Stimulated activated CD8-positive, alpha-beta memory T cell treated with anti-CD3 and anti-CD28 coated beads, Interleukin-12 subunit alpha, Interleukin-12 subunit beta, amount 100 ng/mL, for 4 hours (primary cell): ENCODE data around the gene TMEM178B.
"Not testable (repeated sequence)": the region's sequence is repeated elsewhere in the genome, so short reads cannot be mapped to it uniquely, and the experiment has no call there.

Source experiments
- DNase-seq: peaks from one replicate; pipeline ENCODE4 v3.0.0-alpha.2; 2020; ENCODE audit warnings: low read depth

Gene TMEM178B

DNA sequence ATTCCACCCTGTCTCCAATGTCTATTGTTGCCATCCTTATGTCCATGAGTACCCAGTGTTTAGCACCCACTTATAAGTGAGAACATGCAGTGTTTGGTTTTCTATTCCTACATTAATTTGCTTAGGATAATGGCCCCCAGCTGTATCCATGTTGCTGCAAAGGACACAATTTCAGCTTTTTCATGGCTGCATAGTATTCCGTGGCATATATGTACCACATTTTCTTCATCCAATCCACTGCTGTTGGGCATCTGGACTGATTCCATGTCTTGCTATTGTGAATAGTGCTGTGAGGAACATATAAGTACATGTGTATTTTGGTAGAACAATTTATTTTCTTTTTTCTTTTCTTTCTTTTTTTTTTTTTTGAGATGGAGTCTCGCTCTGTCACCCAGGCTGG lies 68.2 kb downstream of the TMEM178B start:
- no peak for DNase-seq

DNA sequence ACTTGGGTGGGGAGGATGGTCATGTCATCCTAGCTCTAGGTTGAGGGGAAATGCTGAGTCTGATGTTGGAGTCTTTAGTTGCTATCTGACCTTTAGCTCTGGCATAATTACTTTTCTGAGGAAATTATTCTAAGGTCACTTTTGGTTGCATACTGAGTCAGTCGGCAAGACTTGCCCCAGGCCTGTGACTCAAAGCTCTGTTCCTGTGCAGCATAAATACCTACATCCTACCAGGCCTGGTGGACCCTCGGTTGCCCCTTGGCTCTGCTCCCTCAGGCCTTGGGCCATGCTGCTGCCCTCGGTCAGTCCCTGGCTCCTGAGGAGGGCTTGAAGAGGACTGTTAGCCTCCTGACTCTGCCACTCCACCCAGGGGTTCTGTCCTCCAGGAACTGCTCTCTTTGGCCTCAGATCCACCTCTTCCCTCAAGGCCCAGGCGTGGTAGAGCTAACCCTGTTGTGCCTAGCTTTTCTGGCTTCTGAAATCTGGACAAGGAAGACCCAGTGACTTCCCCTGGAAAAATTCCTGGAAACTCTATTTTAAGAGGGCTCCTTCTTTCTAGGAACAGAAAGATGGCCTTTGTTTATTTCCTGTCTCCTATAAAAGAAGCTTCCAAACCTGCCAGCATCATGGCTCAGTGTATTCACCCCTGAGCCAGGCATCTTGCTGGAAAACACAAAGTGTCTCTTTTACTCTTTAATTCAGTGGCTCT lies 71.2 kb downstream of the TMEM178B start:
- no peak for DNase-seq

DNA sequence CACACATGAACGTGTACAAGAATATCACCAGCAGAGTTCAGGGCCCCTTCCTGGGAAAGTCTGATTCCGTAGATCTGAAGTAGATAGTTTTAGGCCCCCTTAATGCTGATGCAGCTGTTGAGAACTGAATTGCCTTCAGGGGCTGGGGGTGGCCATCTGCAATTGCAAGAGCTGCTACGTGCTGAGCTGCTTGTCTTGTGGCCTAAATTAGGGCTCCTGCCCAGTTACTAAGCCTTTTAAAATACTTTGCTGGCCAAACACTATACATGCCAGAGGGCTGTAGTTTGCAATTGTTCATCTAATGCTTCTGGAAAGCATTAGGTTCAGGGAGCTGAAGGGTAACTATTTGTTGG lies 71.7 kb downstream of the TMEM178B start:
- no peak for DNase-seq

DNA sequence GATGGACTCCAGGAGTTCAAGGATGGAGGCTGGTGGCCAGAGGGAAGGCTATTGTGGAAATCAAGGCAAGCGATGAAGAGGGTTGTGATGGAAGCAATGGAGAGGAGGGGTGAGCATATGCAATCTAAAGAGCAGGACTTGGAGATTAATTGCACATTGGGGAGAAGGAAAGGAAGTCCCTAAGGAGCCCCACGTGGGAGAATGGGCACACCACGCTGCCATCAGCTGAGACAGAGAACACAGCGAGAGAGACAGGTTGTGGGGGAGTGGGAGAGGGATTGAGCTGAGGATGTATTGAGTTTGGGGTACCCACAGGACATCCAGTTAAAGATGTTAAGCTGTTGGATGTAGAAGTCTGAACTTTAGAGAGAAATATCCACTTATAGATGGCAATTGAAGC lies 73.6 kb downstream of the TMEM178B start:
- no peak for DNase-seq

DNA sequence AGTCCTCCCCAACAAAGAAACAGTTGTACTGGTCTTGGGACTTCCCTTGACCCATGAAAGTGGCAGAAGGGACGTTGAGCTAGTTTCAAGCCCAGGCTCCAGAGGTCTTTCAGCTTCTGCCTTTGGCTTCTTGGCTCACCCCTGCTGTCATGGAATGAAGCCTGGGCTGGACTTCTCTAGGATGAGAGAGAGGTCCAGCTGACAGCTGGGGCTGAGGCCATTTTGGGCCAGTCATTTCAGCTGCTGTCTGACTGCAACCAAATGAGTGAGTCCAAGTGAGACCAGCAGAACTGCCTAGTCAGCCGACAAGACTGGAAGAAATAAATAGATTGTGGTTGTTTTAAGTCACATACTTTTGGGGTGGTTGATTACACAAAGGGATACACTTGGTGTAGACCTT lies 76.6 kb downstream of the TMEM178B start:
- DNase-seq: no peak

DNA sequence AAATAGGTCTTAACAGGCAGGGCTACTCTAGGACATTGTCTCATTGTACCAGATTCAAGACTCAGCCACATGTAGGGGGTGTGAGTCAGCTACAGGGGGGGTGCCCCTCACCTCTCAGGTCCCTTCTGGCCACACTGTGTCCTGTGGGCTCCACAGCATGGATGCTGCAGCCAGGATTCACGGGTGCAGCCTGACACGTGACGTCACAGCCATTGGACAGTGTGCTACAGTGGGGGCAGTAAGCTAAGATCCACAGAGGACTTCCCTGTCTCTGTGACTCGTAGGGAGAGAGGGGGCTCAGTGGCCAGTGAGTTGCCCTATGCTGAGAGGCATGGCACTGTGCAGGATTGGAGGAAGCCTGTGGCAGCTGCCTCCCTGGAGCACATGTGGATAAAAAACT lies 77.9 kb downstream of the TMEM178B start:
- DNase-seq: no peak

DNA sequence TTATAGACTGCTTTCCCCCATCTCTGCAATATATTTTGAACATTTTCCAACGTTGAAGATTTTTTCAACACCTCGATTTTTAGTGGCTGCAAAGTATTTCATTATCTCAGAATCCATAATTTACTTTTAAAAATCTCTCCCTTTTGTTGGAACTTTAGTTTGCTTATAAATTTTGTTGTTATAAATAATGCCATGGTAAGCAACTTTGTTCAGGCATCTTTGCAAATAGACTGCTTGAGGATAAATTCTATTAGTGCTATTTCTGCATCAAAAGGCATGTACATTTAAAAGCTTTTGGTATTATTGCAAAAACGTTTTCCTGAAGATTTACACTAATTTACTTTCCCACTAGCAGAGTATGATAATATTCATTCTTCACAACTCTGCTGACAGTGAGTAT lies 79.4 kb downstream of the TMEM178B start:
- DNase-seq: no peak

DNA sequence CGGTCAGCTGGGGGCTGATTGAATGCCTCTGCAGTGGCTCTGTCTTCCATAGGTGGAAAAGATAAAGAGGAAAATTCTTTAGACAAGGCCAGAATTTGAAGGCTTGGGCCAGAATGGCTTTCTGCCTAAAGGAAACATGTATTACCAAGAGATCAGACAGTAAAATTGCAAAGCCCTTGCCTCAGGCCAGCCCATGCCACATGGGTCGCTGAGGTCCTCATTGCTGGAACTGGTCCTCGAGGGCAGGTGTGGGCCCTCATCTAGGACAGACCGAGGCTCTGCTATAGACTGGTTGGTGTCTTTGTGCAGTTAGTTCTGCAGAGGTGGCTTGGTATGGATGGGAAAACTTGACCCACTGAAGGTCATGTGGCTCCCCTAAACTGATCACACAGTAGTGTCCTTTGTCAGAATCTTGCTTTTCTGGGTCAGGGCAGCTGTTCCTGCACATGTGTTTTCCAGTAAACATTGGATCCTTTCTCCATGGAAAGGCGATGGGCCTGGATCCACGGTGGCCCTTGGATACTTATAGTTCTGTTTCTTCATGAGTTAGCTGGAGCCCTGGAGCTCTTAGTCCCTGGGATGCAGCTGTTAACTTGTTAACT lies 80.4 kb downstream of the TMEM178B start:
- DNase-seq: no peak

DNA sequence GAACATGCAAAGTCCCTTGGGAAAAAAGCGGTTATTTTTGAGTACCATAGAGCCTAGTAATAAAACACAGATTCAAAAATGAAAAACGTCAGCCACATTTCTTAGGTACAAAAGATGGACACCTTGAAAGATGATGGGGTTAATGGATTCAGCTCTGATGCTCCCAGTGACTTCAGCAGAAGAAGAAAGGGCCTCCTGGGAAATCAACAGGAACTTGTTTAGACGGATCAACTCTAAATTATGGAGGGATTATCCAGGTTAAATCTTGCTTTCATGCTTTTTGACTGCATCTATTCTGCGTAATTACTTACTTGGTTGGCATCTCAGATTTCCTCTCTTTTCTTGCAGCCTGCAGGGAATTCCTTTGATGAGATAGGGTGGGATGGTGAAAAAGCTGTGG lies 82.5 kb downstream of the TMEM178B start:
- no peak for DNase-seq

DNA sequence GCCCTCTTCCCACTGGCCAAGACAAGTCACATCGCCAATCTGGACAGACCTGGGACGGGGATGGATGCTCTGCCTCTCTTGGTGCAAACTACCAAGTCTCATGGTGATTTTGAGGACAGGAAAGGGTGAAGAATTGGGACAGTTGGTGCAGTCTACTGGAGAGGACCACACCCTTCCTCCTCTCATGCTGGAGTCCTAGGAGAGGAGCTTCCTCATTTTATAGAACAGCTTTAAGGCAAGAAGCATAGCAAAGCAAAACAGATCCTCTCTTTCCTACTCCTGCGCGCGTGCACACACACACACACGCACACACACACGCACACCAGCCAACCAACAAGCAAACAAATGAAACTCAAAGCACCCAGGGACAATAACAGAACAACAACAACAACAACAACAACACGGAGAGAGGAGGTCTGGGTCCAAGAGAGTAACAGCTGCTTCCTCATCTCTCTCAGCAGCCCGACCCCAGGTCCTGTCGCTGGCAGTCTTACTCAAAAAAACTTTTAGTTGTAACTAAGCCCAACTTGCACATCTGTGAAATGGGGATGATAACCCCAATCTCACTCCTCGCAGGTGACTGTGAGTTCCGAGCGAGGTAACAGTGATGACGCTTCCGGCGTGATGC lies 83.4 kb downstream of the TMEM178B start:
- no peak for DNase-seq

DNA sequence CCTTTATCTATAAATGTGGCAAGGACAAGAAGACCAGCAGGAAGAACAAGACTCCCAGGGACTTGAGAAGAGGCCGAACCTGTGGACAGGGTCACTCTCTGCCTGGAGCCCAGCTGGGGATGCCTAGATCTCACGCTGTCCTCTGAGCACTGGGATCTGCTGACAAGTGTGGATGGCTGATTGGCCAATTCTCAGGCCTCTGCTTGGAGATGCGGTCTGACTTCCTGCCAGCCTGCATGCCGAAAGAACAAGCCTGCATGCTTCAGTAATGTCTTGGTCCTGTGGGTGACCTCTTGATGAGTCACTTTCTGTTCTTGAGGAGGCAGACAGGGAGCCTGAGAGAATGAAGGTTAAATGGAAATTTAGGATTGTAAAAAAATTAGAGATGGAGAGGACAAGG lies 84.7 kb downstream of the TMEM178B start:
- DNase-seq: no peak

DNA sequence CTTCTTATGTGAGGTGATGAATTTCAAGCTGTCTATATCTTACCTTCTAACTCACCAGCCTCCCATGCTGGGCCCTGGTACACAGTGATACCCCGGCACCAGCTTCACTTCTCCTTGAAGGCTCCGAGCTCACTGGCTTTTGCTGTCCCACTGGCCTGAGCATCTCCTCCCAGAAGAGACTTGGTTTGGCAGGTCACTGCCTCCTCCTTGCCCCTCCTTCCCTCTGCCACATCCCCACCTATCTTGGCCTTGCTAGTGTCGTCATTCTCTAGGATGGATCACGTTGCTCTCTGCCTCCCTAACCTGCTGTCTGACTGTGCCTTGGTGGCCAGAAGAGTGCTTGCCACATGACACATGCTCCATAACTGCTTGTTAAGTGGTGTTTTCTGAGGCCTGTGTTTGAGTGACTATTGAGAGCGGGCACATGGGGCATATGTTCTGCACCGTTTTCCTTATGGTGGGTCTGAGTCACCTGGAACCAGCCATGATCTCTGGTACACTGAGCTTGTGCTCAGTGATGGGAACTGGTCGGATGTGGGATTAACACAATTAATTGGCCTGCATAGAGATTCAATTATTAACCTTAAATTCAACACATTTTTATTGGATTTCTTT lies 86.5 kb downstream of the TMEM178B start:
- DNase-seq: no peak

DNA sequence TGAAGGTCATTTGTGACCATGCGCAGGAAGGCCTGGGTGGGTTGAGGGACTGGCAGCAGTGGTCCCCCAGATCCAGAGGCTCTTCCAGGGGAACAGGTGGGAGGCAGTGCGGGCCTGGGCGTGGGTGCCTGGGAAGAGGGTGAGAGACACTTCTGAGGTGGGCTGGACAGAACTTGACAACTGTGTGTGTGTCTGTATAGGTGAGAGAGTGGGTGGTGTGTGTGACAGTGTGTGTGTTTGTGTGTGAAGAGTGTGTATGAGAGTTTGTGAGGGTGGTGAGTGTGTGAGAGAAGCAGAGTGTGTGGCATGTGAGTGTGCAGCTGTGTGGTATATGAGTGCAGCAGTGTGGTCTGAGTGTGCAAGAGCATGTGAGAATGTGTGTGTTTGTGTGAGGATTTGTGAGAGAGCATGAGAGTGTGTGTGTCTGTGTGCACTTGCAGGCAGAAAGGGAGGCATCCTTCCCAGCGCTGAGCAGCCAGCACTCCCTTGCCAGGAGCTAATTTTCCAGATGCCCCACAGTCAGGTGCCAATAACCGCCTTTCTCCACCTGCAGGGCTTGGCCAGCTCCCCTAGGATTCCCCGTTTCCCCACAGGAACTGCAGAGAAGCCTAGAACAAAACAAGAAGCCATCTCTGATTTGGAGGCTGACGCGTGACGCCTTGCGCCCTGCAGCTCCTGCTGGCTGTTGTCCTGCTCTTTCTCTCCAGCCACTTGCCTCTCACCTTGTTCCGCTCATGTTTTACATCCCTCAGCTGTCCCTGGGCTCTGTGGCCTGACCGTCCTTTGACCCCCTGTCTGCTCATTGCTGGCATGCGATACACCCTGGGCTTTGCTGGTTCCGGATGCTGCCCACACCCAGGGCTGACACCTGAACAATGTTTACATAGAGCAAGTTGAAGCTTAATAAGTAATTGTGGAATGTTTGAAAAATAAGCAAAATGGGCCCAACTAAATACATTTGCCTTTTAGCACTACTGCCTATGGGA lies 88.0 kb downstream of the TMEM178B start:
- no peak for DNase-seq

DNA sequence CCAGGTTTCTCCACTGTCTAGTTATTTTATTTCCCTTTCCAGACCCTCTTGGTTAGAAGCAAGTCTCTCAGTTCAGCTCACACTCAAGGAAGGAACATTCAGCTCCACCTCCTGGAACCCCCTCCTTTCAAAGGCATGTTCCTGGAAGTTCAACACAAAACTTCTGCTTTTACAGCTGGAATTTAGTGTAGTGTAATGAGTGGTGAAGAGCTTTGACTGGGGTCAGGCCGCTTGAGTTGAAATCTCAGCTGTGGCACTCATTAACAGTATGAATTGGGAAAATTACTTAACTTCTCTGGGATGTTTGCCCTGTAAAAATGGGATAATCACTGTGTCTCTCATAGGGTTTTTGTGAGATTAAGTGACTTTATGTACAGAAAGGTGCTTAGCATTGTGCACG lies 91.7 kb downstream of the TMEM178B start:
- no peak for DNase-seq

DNA sequence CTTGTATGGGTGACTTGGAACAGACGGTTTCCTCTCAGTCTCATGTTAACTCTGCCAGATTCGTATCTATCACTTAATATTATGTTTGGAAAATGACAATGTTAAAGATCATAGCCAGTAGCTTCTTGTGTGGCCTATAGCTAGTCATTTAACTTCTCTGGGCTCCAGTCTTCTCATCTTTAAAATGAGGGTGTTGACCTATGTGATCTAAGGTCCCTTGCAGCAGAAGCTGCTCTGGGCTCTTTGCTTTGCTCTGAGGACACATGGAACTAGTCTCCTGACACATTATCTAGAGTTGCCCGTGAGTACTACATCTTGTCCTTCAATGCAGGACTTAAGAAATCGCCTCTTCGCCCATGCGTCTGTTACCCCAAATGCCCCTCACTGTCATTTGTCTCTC lies 93.1 kb downstream of the TMEM178B start:
- no peak for DNase-seq

DNA sequence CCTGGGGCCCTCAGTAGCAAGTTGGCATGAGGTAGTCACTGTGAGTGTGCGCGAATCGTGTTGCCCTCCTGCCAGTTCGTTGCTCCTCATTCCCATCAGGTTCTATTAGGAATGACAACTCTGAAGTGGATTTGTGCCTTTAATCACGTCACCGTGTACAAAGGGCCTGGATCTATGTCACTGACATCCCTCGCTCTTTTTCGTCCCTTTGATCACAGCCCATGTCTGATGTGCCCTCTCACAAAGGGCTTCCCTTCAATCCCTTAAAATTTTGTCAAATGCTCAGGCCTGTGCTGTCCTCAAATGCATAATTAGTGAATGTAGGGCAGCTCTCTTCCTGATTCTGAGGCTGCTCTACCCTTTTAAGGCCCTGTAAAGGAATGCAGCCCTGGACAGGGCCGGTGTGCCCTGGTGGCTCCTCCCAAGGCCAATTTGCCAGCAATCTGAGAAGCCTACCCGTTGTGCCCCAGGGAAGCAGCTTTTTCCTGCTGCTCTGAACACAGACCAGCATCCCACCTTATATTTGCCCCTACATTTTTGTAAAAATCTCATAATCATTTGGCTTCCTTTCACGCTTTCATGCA lies 93.6 kb downstream of the TMEM178B start:
- no peak for DNase-seq

DNA sequence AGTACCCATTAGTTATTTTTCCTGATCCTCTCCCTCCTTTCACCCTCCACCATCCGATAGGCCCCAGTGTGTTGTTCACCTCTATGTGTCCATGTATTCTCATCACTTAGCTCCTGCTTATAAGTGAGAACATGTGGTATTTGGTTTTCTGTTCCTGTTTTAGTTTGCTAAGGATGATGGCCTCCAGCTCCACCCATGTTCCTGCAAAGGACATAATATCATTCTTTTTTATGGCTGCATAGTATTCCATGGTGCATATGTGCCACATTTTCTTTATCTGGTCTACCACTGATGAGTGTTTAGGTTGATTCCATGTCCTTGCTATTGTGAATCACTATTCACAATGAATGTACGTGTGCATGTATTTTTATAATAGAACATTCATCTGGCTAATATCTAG lies 95.3 kb downstream of the TMEM178B start:
- not testable (repeated sequence) for DNase-seq

DNA sequence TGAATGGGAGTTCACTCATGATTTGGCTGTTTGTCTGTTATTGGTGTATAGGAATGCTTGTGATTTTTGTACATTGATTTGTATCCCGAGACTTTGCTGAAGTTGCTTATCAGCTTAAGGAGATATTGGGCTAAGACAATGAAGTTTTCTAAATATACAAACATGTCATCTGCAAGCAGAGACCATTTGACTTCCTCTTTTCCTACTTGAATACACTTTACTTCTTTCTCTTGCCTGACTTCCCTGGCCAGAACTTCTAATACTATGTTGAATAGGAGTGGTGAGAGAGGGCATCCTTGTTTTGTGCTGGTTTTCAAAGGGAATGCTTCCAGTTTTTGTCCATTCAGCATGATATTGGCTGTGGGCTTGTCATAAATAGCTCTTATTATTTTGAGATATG lies 101.9 kb downstream of the TMEM178B start:
- DNase-seq: not testable (repeated sequence)

DNA sequence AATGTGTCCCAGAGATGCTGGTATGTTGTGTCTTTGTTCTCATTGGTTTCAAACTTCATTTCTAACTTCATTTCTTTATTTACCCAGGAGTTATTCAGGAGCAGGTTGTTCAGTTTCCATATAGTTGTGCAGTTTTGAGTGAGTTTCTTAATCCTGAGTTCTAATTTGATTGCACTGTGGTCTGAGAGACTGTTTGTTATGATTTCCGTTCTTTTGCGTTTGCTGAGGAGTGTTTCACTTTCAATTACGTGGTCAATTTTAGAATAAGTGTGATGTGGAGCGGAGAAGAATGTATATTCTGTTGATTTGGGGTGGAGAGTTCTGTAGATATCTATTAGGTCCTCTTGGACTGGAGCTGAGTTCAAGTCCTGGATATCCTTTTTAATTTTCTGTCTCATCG lies 103.3 kb downstream of the TMEM178B start:
- DNase-seq: not testable (repeated sequence)

DNA sequence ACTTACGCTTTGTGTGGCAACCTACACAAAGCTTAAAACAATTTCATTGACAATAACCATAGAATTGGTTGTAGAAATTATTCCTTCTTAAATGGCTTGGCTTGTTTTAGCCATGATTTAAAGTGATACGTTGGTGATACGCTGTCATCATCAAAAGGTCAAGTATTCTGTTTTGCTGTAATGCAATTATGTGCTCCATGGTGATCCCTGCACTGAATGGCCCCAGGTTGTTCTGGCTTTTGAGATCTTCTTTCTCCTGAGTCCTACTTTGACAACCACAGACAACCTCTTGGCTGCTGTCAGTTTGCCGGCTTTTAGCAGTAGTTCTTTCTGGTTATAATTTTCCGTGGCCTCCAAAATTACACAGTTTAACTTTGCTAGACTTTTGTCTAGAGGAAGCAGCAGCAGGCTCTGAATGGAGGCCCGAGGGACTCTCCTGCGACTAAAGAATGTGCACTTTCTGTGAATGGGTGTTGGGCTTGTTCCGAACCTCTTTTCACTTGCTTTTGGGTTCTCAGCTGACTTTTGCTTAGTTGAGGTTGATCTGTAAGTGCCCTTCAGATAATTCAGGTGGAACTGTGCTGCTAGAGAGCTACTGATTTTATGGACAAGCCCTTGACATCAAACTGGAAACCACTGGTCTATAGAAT lies 104.7 kb downstream of the TMEM178B start:
- DNase-seq: no peak

DNA sequence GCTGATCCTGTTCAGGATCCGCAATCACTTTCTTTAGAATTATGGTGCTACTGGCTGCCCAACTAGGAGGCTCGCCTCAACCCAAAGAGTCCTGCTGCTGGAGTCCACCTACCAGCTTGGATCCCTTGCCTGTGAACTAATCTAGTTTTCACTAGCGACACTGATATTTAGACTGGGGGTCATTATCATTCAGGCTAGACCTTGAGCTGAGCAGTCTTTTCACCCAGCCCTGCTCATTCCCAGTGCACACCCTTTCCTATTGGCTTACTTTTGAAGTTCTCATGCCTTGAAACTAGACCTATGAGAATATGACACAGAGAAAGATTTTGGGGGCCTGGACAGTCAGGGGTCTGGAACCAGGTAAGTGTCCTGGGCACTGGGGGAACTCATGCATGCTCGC lies 107.9 kb downstream of the TMEM178B start:
- no peak for DNase-seq
